Measurements from ENCODE around the gene SAMD8. TPM values are rescaled to one million over a fixed set of nuclear protein-coding genes. Genes with fewer than 3 reads are reported as not detected.
A peak's percentile ranks its signal among the peaks of the same experiment; 100 is the strongest.

SAMD8 gene
- total and polyA plus RNA-seq, 2 donors (not counting 1 experiment from before 2014, with no cell fraction given) = 15.9 to 35.7 TPM

- H3K27me3 ChIP-seq (replicated peaks in 1 of 4; ENCODE audit: control extremely low read depth in 1 of 4, control insufficient read depth in 3 of 4, insufficient read depth in 4 of 4, low read length in 3 of 4) = no peaks in the 10 kb centered on the region
- no peak overlapping the region for H3K27ac ChIP-seq (ENCODE audit: low read length in 2 of 2)
- CTCF ChIA-PET = interaction anchor here (0.9 to 11.8 kb wide), 19 partner anchors 10 to 1958 kb away, joined by 3 to 103 read pairs (median 4); partner anchors contain the start of genes ADK, AP3M1 and VDAC2
- Mint-ChIP-seq H3K4me3 (no peak overlapping the region), H3K27ac (no peak overlapping the region), H3K27me3 (no peaks in the 10 kb centered on the region), H3K9me3 (ENCODE audit: insufficient read depth) (no peaks in the 10 kb centered on the region), H3K4me1 (no peaks in the 10 kb centered on the region)
- no peaks in the 10 kb centered on the region for H3K79me2 ChIP-seq (ENCODE audit: control insufficient read depth, insufficient read depth, low read length)
- no peak overlapping the region for H3K4me2 ChIP-seq (replicated peaks; ENCODE audit: low read depth, low read length, poor library complexity, severe bottlenecking)
- peak; percentile 98 for ATAC-seq (ENCODE audit: low read depth)
- DNase-seq = peak; percentile 83
- no peaks in the 10 kb centered on the region for H3K36me3 ChIP-seq (replicated peaks in 1 of 2; ENCODE audit: control extremely low read depth in 1 of 2, control insufficient read depth in 1 of 2, extremely low read depth in 1 of 2, insufficient read depth in 2 of 2, low read length in 1 of 2)
- no peaks in the 10 kb centered on the region for H4K20me1 ChIP-seq (ENCODE audit: control insufficient read depth, insufficient read depth, low read length, poor library complexity, severe bottlenecking)
- intact Hi-C loops (cut with micrococcal nuclease) = loop anchor here (1.0 to 10.0 kb wide), 3 partner anchors 365 to 856 kb away; no protein-coding TSS in a partner anchor
- 37% methylated on average over 16 of the region's 18 CpGs for WGBS (ENCODE audit: insufficient coverage)
- TF ChIP-seq EZH2 (IDR thresholded peaks at IDR 0.05; ENCODE audit: borderline replicate concordance, insufficient read depth, low read depth, low read length, poor library complexity, severe bottlenecking) = no peak
- peak; percentile 100 for TF ChIP-seq CTCF (IDR thresholded peaks at IDR 0.05)
- POLR2A ChIA-PET = no interaction called here
- peaks cover 0 to 7% of the 10 kb centered on the region in 2 donors for H3K4me1 ChIP-seq (ENCODE audit: control insufficient read depth in 2 of 2, insufficient read depth in 2 of 2, low read length in 2 of 2)
- H3K4me3 ChIP-seq (ENCODE audit: control extremely low read depth in 1 of 5, extremely low read depth in 1 of 5, insufficient read depth in 1 of 5, low read depth in 2 of 5, low read length in 4 of 5) = no peak overlapping the region
- H3K9ac ChIP-seq (ENCODE audit: low read length) = no peak overlapping the region
- H2AFZ ChIP-seq (ENCODE audit: insufficient read depth, low read depth, low read length, poor library complexity, severe bottlenecking) = no peak overlapping the region
- no peaks in the 10 kb centered on the region for H3K9me3 ChIP-seq (ENCODE audit: control extremely low read depth in 1 of 3, control insufficient read depth in 2 of 3, insufficient read depth in 1 of 3, low read length in 2 of 3)
Observed at GRCh38 chr10:75099952-75100763, 11.3 kb upstream of the SAMD8 start.

GRCh38 chr10:75100764-75101291 lies 10.6 kb upstream of the SAMD8 start:
- WGBS (ENCODE audit: insufficient coverage) = 87% methylated on average over 4 of the region's 4 CpGs
- no peak overlapping the region for H3K27ac Mint-ChIP-seq
- POLR2A ChIA-PET = no interaction called here

More at GRCh38 chr10:75100764-75101291, 10.6 kb upstream of the SAMD8 start:
- intact Hi-C loops (cut with micrococcal nuclease) = loop anchor here (1.0 kb wide), 2 partner anchors 835 to 857 kb away; no protein-coding TSS in a partner anchor
- Histone ChIP-seq H3K36me3 (replicated peaks in 1 of 2; ENCODE audit: control extremely low read depth in 1 of 2, control insufficient read depth in 1 of 2, extremely low read depth in 1 of 2, insufficient read depth in 2 of 2, low read length in 1 of 2) (no peaks in the 10 kb centered on the region), H3K9me3 (ENCODE audit: control extremely low read depth in 1 of 3, control insufficient read depth in 2 of 3, insufficient read depth in 1 of 3, low read length in 2 of 3) (no peaks in the 10 kb centered on the region), H3K4me2 (replicated peaks; ENCODE audit: low read depth, low read length, poor library complexity, severe bottlenecking) (no peak overlapping the region), H3K4me1 (ENCODE audit: control insufficient read depth in 2 of 2, insufficient read depth in 2 of 2, low read length in 2 of 2) (peaks cover 0 to 7% of the 10 kb centered on the region in 2 donors), H3K4me3 (ENCODE audit: control extremely low read depth in 1 of 5, extremely low read depth in 1 of 5, insufficient read depth in 1 of 5, low read depth in 2 of 5, low read length in 4 of 5) (no peak overlapping the region), H3K27me3 (replicated peaks in 1 of 4; ENCODE audit: control extremely low read depth in 1 of 4, control insufficient read depth in 3 of 4, insufficient read depth in 4 of 4, low read length in 3 of 4) (no peaks in the 10 kb centered on the region), H3K27ac (ENCODE audit: low read length in 2 of 2) (no peak overlapping the region), H3K79me2 (ENCODE audit: control insufficient read depth, insufficient read depth, low read length) (no peaks in the 10 kb centered on the region), H4K20me1 (ENCODE audit: control insufficient read depth, insufficient read depth, low read length, poor library complexity, severe bottlenecking) (no peaks in the 10 kb centered on the region), H3K9ac (ENCODE audit: low read length) (no peak overlapping the region), H2AFZ (ENCODE audit: insufficient read depth, low read depth, low read length, poor library complexity, severe bottlenecking) (no peak overlapping the region)
- no peak for TF ChIP-seq EZH2 (IDR thresholded peaks at IDR 0.05; ENCODE audit: borderline replicate concordance, insufficient read depth, low read depth, low read length, poor library complexity, severe bottlenecking)
- no peak for TF ChIP-seq CTCF (IDR thresholded peaks at IDR 0.05)
- no peak for ATAC-seq (ENCODE audit: low read depth)
- Mint-ChIP-seq H3K27me3 (no peaks in the 10 kb centered on the region), H3K4me1 (no peaks in the 10 kb centered on the region), H3K9me3 (ENCODE audit: insufficient read depth) (no peaks in the 10 kb centered on the region), H3K4me3 (no peak overlapping the region)
- CTCF ChIA-PET = interaction anchor here (0.6 to 11.8 kb wide), 13 partner anchors 9 to 1215 kb away, joined by 3 to 103 read pairs (median 3); partner anchors contain the start of genes ADK, AP3M1 and VDAC2
- DNase-seq = no peak

Data from B cell (primary cell).